Measurements from ENCODE around the gene TMEM213. TPM values are rescaled to one million over a fixed set of nuclear protein-coding genes. Genes with fewer than 3 reads are reported as not detected.

TMEM213 gene, protein sequence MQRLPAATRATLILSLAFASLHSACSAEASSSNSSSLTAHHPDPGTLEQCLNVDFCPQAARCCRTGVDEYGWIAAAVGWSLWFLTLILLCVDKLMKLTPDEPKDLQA
- not detected in 2 replicates for total RNA-seq

DNA sequence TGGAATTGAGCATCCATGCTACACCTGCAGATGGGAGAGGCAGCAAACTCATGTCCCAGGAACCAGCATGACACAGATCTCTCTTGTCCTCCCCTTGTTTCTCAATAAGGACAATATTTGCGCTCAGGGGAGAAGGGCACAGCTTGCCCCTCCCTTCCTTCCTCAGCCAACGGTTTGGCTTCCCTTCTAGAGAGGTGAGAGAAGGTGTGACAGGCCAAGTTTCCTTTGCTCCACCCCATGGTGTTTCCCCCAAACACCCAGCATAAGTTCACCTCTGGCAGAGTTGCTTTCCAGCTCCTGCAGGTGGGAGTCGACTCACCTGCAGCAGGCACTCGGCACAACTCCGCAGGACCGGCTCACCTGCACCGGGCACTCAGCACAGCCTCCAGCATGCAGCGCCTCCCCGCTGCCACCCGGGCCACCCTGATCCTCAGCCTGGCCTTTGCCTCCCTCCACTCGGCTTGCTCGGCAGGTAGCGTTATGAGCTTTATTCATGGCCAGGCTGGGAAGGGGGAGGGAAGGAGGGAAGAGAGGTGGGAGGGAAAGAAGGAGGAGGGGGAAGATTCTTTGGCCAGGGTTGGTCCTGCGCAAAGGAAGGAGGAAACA is at the start of gene TMEM213, which contains the start of gene ATP6V0A4:
Gene TMEM213, plus strand, starts transcription at position 280 of the 606 bp plus-strand sequence. Its CDS starts 111 bp downstream, at position 391.
Gene ATP6V0A4, minus strand, starts transcription at position 482 of the 606 bp plus-strand sequence. CDS start 26,949 bp downstream, outside the sequence.

Small RNA genes lying within 50 kb of the gene (small RNA-seq; reads per million reads assigned to genes)
- not detected for gene RNU6-1272P (ENCODE audit: low replicate concordance)

Other genes with a start within 250 kb of the TMEM213 start
- gene SVOPL, start 96.6 kb upstream of the TMEM213 start, total RNA-seq, result under 0.01 TPM in 1 of 2 replicates, not detected in the other
- gene ATP6V0A4, start 202 bp downstream of the TMEM213 start, total RNA-seq, result 0.14 and 0.22 TPM in 2 replicates
- 2.4 and 3.3 TPM in 2 replicates for gene KIAA1549, start 183.4 kb downstream of the TMEM213 start, total RNA-seq
- 22.1 and 22.9 TPM in 2 replicates for gene ZC3HAV1L, start 238.0 kb downstream of the TMEM213 start, total RNA-seq